Ovary (tissue), 3 donors: Measurements from ENCODE around the gene ULBP2.
"Not testable (repeated sequence)": the region's sequence is repeated elsewhere in the genome, so short reads cannot be mapped to it uniquely, and the experiment has no call there.

ENCODE experiments used
- CTCF ChIP-seq, 3 donors: fragments of 450-650 bp in 2 of 3; fragments of 200-600 bp in 1 of 3; IDR thresholded peaks; one replicate each; pipeline versions ENCODE4 v1.5.1 to v1.8.0; 2016 to 2022; ENCODE audit warnings: antibody characterized with exemption in 3 of 3, mild to moderate bottlenecking in 1 of 3
- EP300 ChIP-seq: sonication (generic); formaldehyde crosslinking; IDR thresholded peaks from one replicate; pipeline ENCODE4 v1.6.1; 2017; ENCODE audit warnings: antibody characterized with exemption
- POLR2A ChIP-seq: fragments of 450-650 bp; IDR thresholded peaks from one replicate; pipeline ENCODE4 v1.6.1; 2017; ENCODE audit warnings: antibody characterized with exemption, mild to moderate bottlenecking, moderate library complexity
- donor health status: DM: no; HTN: no; CAD: no.

- not testable (repeated sequence) for TF ChIP-seq CTCF (IDR thresholded peaks at IDR 0.05); POLR2A; EP300
These were observed 4.8 kb downstream of the ULBP2 start for GRCh38 chr6:149946631-149947030.
